Measurements from ENCODE around the gene HEPN1. TPM values are rescaled to one million over a fixed set of nuclear protein-coding genes. Genes with fewer than 3 reads are reported as not detected.

The HEPN1 gene
- total and polyA plus RNA-seq, 3 donors from 2014 or later: not detected

- Histone ChIP-seq H3K4me3 (no peak overlapping the region), H3K36me3 (ENCODE audit: low read depth, missing control alignments) (no peaks in the 10 kb centered on the region), H3K9me3 (no peaks in the 10 kb centered on the region), H3K4me1 (no peaks in the 10 kb centered on the region), H3K27ac (no peak overlapping the region), H3K27me3 (no peaks in the 10 kb centered on the region)
- WGBS, 2 donors: 33 to 40% methylated on average over 4 of the region's 4 CpGs
- intact Hi-C loops (cut with DNase I; ENCODE audit: low total_unique reads): no loop called here
- no peak for DNase-seq
- TF ChIP-seq POLR2A (IDR thresholded peaks at IDR 0.05) (no peak), CTCF (IDR thresholded peaks at IDR 0.05) (no peak)
Observed at GRCh38 chr11:124928942-124929665, 10.1 kb downstream of the HEPN1 start.

GRCh38 chr11:124930799-124931198 is 11.7 kb downstream of the HEPN1 start:
- intact Hi-C loops (cut with DNase I; ENCODE audit: low total_unique reads): no loop called here
- Histone ChIP-seq H3K9me3 (no peaks in the 10 kb centered on the region), H3K4me1 (no peaks in the 10 kb centered on the region), H3K27me3 (no peaks in the 10 kb centered on the region), H3K4me3 (no peak overlapping the region), H3K27ac (no peak overlapping the region), H3K36me3 (ENCODE audit: low read depth, missing control alignments) (no peaks in the 10 kb centered on the region)
- 80 to 87% methylated on average over 3 of the region's 3 CpGs for WGBS, 2 donors
- no peak for DNase-seq
- TF ChIP-seq CTCF (IDR thresholded peaks at IDR 0.05): no peak
- TF ChIP-seq POLR2A (IDR thresholded peaks at IDR 0.05): no peak

DNA sequence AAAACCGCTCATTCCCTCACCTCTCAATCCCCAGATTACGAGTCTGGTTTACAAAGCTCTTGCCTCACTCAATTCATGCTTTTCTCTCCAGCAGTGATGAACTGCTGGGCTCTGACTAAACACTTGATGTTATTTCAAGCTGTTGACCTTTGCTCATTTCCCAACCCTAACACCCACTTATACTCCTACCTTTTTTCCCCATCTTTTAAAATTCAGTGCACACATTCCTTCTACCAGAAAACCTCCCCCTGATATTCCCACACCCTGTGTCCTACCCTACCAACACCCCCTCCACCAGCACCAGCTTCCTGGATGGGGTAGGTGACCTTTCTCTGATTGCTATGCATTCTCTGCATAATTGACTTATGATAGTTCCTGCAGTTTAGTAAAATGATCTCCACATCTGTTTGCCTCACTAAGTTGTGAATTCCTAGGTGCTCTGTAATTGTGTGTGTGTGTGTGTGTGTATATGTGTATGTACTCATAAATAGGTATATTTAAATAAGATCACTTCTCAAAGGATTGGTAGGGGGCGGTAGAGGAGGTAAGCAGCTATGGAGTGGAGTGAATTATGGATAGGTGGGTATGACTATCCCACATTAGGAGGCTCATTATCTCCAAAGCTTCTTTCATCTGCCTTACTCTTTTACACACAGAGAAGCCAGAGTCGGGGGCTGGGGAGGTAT is 16.0 kb downstream of the HEPN1 start:
- 77 to 82% methylated on average over 4 of the region's 4 CpGs for WGBS, 2 donors
- intact Hi-C loops (cut with DNase I; ENCODE audit: low total_unique reads): no loop called here
- Histone ChIP-seq H3K27ac (no peak overlapping the region), H3K4me3 (no peak overlapping the region), H3K36me3 (ENCODE audit: low read depth, missing control alignments) (no peaks in the 10 kb centered on the region), H3K4me1 (no peaks in the 10 kb centered on the region), H3K9me3 (no peaks in the 10 kb centered on the region), H3K27me3 (no peaks in the 10 kb centered on the region)
- TF ChIP-seq POLR2A (IDR thresholded peaks at IDR 0.05) (no peak), CTCF (IDR thresholded peaks at IDR 0.05) (no peak)
- no peak for DNase-seq

DNA sequence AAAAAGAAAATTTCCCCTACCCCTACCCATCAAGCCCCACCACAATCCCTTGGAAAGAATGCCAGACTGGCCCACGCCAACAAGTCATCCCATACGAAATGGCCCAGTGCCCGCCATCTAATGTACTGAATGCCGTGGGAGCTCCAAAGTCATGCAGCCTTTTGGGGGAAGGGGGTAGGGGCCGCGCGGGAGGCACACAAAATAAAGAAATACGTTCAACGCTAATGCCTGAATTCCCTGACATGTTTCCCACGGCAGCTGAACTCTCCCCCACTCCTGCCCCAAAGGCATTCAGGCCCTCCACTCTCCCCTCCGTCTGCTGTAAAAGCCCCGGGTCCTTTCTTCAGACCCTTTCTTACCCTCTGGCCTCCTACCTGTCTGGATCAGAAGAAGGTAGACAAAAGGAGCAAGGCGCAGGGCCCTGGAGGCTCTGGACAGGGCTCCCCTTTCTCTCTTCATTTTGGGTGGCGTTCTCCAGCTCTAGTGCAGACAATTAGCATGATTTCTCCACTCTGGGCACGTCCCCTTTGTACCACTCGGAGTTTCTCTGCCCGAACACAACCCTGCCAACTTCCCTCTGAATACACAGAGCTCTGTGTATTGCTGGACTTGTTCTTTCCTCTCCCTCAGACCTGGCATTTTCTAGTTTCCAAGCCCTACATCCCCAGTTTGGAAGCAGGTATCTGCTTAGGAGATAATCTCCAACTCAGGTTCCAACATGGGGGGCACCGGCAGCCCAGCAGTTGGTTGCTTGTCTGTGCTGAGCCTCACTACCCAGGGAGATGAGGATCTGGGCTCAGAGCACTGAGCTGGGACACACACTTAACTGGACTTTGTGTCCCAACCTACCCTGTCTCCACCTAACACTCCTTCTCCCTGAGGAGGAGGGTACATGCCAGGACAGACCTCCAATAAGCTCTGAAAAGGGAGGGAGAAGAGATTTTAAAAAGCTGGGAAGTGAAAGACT is 16.8 kb downstream of the HEPN1 start, which contains the start of gene HEPACAM:
Gene HEPACAM (minus strand): TSS at position 500 of the 967 bp plus-strand sequence. CDS start 41 bp downstream, at position 459.
- H3K4me1 ChIP-seq: no peaks in the 10 kb centered on the region
- no peak within 1 kb of the TSS for H3K4me3 ChIP-seq
- no peaks in the 10 kb centered on the region for H3K9me3 ChIP-seq
- intact Hi-C loops (cut with DNase I; ENCODE audit: low total_unique reads): no loop called here
- TF ChIP-seq CTCF (IDR thresholded peaks at IDR 0.05): no peak
- no peak for TF ChIP-seq POLR2A (IDR thresholded peaks at IDR 0.05)
- no peak within 1 kb of the TSS for H3K27ac ChIP-seq
- DNase-seq: no peak
- H3K27me3 ChIP-seq: no peaks in the 10 kb centered on the region
- 84 to 86% methylated on average over 18 of the region's 18 CpGs for WGBS, 2 donors
- no peaks in the 10 kb centered on the region for H3K36me3 ChIP-seq (ENCODE audit: low read depth, missing control alignments)
